Vagina (tissue), 2 donors: ENCODE results near the gene CCBE1. TPM values are rescaled to one million over a fixed set of nuclear protein-coding genes. Genes with fewer than 3 reads are reported as not detected.

Source experiments
- DNase-seq, 2 donors: peaks; one replicate each; pipeline ENCODE4 v3.0.0-alpha.2; 2017; ENCODE audit errors: extremely low spot score in 2 of 2
- H3K27ac ChIP-seq: fragments of 200-600 bp; sonication (generic); one replicate; pipeline ENCODE4 v1.5.1; 2019
- H3K27me3 ChIP-seq: fragments of 200-600 bp; sonication (generic); one replicate; pipeline ENCODE4 v1.5.1; 2019
- H3K36me3 ChIP-seq, 2 donors: fragments of 200-600 bp; sonication (generic); one replicate each; pipeline ENCODE4 v1.5.1; 2017 to 2019
- H3K4me1 ChIP-seq: fragments of 200-600 bp; sonication (generic); one replicate; pipeline ENCODE4 v1.5.1; 2019
- H3K4me3 ChIP-seq, 2 donors: fragments of 200-600 bp; sonication (generic); 1 replicate in 1 of 2; 2 replicates in 1 of 2; pipeline ENCODE4 v1.5.1; 2016 to 2019
- H3K9me3 ChIP-seq: fragments of 200-600 bp; sonication (generic); one replicate; pipeline ENCODE4 v1.5.1; 2019
- POLR2A ChIP-seq, 2 donors: fragments of 450-650 bp; IDR thresholded peaks; one replicate each; pipeline ENCODE4 v1.6.1; 2017; ENCODE audit warnings: antibody characterized with exemption in 2 of 2, mild to moderate bottlenecking in 2 of 2, moderate library complexity in 2 of 2
- POLR2AphosphoS5 ChIP-seq, 2 donors: sonication (generic); formaldehyde crosslinking; IDR thresholded peaks; one replicate each; pipeline ENCODE4 v1.9.0; 2017; ENCODE audit warnings: antibody characterized with exemption in 2 of 2, mild to moderate bottlenecking in 2 of 2, low read depth in 1 of 2; ENCODE audit not compliant: insufficient read depth in 1 of 2
- intact Hi-C: fragments of 100-400 bp; cut with DNase I; formaldehyde crosslinking; loops from one replicate; pipeline ENCODE4 v1.15.1; 2023
- total RNA-seq: library from RNA; depleted of rRNA; stranded (reverse); fragments of >200 nt; gene quantifications from one replicate; pipeline ENCODE4 v1.2.3, GENCODE V29; 2016
- TF ChIP-seq, protein P1 (sequence below), 3 experiments: fragments of 450-650 bp in 2 of 3; fragments of 200-600 bp in 1 of 3; sonication (generic) in 1 of 3; IDR thresholded peaks; one replicate each; pipeline ENCODE4 v1.5.1; 2017 to 2019; ENCODE audit warnings: antibody characterized with exemption in 3 of 3, mild to moderate bottlenecking in 2 of 3, moderate library complexity in 2 of 3

CCBE1 gene
- total RNA-seq, 1 donor from 2014 or later = 2.9 TPM

DNA sequence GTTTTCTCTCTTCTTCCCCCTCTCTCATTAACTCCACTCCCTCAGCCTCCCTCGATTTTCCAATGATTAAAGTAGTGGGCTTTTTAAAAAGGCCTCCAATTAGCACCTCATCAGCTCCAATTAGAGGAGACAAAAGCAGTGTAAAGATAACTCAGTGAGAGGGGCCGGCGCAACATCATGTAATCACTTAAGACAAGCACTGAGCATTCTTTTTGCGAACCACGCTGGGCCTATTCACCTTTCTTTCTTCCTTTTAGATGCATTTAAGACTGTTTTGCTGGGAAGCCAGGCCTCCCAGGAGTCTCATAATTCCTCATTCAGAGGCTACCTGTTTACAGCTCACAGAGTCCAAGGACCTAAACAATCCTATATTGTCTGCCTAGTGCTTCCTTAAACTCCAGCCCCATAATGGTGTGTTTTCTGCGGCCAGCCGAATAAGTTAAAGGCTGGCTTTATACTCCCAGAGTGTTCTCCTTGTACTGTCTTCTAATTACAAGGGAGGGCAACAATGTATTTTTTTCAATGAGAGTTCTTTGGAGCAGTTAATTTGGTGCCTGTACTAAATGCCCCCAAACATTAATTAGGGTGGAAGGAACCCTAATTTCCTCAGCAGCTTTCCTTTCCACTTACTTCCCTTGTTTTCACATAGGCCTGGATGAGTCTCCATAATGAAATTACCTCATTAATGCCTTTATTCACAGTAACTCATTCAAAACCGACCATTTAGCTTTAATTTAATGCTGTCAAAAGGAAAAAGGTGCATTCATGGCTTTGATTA lies 310.1 kb downstream of the CCBE1 start:
- Histone ChIP-seq H3K27ac (no peak overlapping the region), H3K4me3 (no peak overlapping the region), H3K4me1 (no peaks in the 10 kb centered on the region), H3K36me3 (no peaks in the 10 kb centered on the region), H3K27me3 (no peaks in the 10 kb centered on the region), H3K9me3 (no peaks in the 10 kb centered on the region)
- intact Hi-C loops = no loop called here
- no peak for DNase-seq
- TF ChIP-seq POLR2A (IDR thresholded peaks at IDR 0.05) = no peak
- TF ChIP-seq POLR2AphosphoS5 (IDR thresholded peaks at IDR 0.05; ENCODE audit: insufficient read depth in 1 of 2, low read depth in 1 of 2) = no peak
- TF ChIP-seq, protein P1, sequence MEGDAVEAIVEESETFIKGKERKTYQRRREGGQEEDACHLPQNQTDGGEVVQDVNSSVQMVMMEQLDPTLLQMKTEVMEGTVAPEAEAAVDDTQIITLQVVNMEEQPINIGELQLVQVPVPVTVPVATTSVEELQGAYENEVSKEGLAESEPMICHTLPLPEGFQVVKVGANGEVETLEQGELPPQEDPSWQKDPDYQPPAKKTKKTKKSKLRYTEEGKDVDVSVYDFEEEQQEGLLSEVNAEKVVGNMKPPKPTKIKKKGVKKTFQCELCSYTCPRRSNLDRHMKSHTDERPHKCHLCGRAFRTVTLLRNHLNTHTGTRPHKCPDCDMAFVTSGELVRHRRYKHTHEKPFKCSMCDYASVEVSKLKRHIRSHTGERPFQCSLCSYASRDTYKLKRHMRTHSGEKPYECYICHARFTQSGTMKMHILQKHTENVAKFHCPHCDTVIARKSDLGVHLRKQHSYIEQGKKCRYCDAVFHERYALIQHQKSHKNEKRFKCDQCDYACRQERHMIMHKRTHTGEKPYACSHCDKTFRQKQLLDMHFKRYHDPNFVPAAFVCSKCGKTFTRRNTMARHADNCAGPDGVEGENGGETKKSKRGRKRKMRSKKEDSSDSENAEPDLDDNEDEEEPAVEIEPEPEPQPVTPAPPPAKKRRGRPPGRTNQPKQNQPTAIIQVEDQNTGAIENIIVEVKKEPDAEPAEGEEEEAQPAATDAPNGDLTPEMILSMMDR (IDR thresholded peaks at IDR 0.05) = no peak

DNA sequence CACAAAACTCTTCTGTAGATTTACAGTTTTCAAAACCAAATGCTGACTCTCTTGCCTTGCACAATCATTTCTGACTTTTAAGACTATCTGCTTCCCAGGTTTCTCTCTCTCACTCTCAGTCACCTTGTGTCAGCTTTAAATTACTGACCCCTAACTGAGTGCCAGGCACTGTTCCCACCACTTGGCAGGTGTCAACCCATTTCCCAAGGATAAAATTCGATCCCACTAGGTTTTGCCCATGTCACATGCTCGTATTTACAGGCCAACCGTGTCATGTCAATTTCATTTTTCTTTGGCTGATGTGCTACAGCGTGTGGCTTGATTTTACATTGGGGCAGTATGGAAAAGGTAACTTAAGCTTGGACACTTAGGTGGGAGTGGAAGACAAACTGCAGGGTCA lies 312.0 kb downstream of the CCBE1 start:
- Histone ChIP-seq H3K4me3 (no peak overlapping the region), H3K27ac (no peak overlapping the region), H3K4me1 (no peaks in the 10 kb centered on the region), H3K27me3 (no peaks in the 10 kb centered on the region), H3K36me3 (no peaks in the 10 kb centered on the region), H3K9me3 (no peaks in the 10 kb centered on the region)
- TF ChIP-seq, protein P1 (IDR thresholded peaks at IDR 0.05) = no peak
- TF ChIP-seq POLR2AphosphoS5 (IDR thresholded peaks at IDR 0.05; ENCODE audit: insufficient read depth in 1 of 2, low read depth in 1 of 2) (no peak), POLR2A (IDR thresholded peaks at IDR 0.05) (no peak)
- intact Hi-C loops = no loop called here
- DNase-seq = no peak

DNA sequence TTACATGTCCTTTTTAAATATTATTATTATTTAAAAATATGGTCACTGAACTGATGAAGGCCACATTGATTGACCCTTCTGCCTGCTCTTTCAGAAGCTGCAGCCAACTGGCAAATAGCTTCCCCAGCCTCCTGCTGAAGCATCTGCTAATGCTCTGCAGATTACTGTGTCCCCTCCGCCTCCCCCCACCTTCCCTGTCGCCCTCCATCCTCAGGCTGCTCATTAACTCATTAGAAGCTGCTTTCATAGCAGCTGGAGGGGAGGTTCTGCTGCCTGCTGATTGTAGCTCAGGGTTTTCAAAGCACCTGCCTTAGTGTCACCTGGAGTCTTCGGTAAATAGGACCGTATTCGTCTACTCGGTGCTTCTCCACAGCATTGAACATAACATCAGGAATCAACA lies 313.4 kb downstream of the CCBE1 start:
- no peaks in the 10 kb centered on the region for H3K4me1 ChIP-seq
- intact Hi-C loops = no loop called here
- no peak overlapping the region for H3K27ac ChIP-seq
- no peaks in the 10 kb centered on the region for H3K27me3 ChIP-seq
- H3K4me3 ChIP-seq = no peak overlapping the region
- no peaks in the 10 kb centered on the region for H3K36me3 ChIP-seq
- no peak for DNase-seq
- TF ChIP-seq, protein P1 (IDR thresholded peaks at IDR 0.05) = no peak
- no peaks in the 10 kb centered on the region for H3K9me3 ChIP-seq

DNA sequence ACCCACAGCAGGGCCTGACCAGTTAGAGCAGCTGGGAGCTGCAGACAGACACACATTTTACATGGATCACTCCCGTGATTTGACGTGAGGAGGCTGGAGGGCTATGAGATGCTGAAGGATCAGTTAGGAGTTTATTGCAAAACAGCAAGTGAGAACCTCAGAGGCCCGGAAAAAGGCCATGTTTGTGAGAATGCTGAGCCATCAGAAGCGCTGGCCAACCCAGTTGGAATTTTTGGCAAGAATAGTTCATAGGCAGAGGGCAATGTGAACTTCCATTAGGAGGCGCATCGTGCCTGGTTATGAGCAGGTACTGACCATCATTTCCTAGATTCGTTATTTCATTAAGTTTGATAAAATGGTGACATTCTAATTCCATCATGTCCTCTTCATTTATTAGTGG lies 314.8 kb downstream of the CCBE1 start:
- DNase-seq = no peak
- Histone ChIP-seq H3K27ac (no peak overlapping the region), H3K27me3 (no peaks in the 10 kb centered on the region), H3K36me3 (no peaks in the 10 kb centered on the region), H3K9me3 (no peaks in the 10 kb centered on the region), H3K4me1 (no peaks in the 10 kb centered on the region), H3K4me3 (no peak overlapping the region)
- intact Hi-C loops = no loop called here
- TF ChIP-seq POLR2A (IDR thresholded peaks at IDR 0.05) (no peak), POLR2AphosphoS5 (IDR thresholded peaks at IDR 0.05; ENCODE audit: insufficient read depth in 1 of 2, low read depth in 1 of 2) (no peak)

DNA sequence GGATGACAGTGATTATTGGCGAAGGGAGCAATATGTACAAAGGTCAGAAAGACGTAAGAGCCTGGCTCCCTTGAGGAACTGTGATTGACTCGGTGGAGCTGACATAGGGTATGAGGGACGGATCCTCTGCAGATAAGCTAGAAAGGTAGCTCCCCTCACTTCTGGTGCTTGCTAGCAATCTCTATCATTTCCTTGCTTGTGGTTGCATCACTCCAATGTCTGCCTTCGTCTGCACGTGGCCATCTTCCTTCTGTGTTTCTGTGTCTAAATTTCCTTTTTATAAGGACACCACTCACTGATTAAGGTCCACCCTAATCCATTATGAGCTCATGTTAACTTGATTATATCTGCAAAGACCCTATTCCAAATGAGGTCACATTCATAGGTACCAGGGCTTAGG lies 315.3 kb downstream of the CCBE1 start:
- H3K4me1 ChIP-seq = no peaks in the 10 kb centered on the region
- H3K9me3 ChIP-seq = no peaks in the 10 kb centered on the region

More for the DNA sequence above, 315.3 kb downstream of the CCBE1 start:
- no peak for TF ChIP-seq POLR2A (IDR thresholded peaks at IDR 0.05)
- TF ChIP-seq POLR2AphosphoS5 (IDR thresholded peaks at IDR 0.05; ENCODE audit: insufficient read depth in 1 of 2, low read depth in 1 of 2) = no peak
- TF ChIP-seq, protein P1 (IDR thresholded peaks at IDR 0.05) = no peak
- DNase-seq = no peak
- intact Hi-C loops = no loop called here
- no peak overlapping the region for H3K4me3 ChIP-seq
- no peaks in the 10 kb centered on the region for H3K36me3 ChIP-seq
- no peak overlapping the region for H3K27ac ChIP-seq
- H3K27me3 ChIP-seq = no peaks in the 10 kb centered on the region

Other genes with a start within 250 kb of the CCBE1 start
- 7.4 TPM for gene PMAIP1, start 202.6 kb upstream of the CCBE1 start, total RNA-seq